ENCODE results near the gene CRYBG2. TPM values are rescaled to one million over a fixed set of nuclear protein-coding genes. Genes with fewer than 3 reads are reported as not detected.
A peak's percentile ranks its signal among the peaks of the same experiment; 100 is the strongest.

CRYBG2 gene
- total RNA-seq, 3 donors from 2014 or later (not counting 1 experiment from before 2014, with no cell fraction given): 2.5 to 5.8 (median 3.2) TPM

DNA sequence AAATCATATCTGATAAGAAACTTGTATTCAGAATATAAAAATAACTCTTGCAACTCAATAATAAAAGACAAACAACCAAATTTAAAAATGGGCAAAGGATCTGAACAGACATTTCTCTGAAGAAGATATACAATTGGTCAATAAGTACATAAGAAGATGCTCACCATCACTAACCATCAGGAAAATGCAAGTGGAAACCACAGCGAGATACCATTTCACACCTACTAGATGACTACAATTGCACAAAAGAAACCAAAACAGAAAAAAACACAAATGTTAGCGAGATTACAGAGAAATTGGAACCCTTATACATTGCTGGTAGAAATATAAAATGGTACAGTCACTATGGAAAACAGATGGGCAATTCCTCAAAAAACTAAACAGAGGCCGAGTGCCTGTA, 30.1 kb upstream of the CRYBG2 start:
- Histone ChIP-seq H3K4me3 (ENCODE audit: low read length) (no peak overlapping the region), H3K9me3 (ENCODE audit: control insufficient read depth, insufficient read depth, low read length) (peaks cover 4% of the 10 kb centered on the region), H3K27me3 (ENCODE audit: control insufficient read depth, insufficient read depth, low read length) (peaks cover 6% of the 10 kb centered on the region), H3K27ac (ENCODE audit: low read length) (no peak overlapping the region), H3K4me1 (ENCODE audit: control insufficient read depth, insufficient read depth, low read length) (peaks cover 46% of the 10 kb centered on the region), H3K36me3 (ENCODE audit: control insufficient read depth, insufficient read depth, low read length) (no peaks in the 10 kb centered on the region)
- intact Hi-C loops (cut with micrococcal nuclease): no loop called here
- TF ChIP-seq, protein P1, sequence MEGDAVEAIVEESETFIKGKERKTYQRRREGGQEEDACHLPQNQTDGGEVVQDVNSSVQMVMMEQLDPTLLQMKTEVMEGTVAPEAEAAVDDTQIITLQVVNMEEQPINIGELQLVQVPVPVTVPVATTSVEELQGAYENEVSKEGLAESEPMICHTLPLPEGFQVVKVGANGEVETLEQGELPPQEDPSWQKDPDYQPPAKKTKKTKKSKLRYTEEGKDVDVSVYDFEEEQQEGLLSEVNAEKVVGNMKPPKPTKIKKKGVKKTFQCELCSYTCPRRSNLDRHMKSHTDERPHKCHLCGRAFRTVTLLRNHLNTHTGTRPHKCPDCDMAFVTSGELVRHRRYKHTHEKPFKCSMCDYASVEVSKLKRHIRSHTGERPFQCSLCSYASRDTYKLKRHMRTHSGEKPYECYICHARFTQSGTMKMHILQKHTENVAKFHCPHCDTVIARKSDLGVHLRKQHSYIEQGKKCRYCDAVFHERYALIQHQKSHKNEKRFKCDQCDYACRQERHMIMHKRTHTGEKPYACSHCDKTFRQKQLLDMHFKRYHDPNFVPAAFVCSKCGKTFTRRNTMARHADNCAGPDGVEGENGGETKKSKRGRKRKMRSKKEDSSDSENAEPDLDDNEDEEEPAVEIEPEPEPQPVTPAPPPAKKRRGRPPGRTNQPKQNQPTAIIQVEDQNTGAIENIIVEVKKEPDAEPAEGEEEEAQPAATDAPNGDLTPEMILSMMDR (IDR thresholded peaks at IDR 0.05): no peak
- H3K9me3 Mint-ChIP-seq: no peaks in the 10 kb centered on the region
- 36% methylated on average over 3 of the region's 3 CpGs for WGBS (ENCODE audit: insufficient coverage)
- ATAC-seq: peak; percentile 61 to 85 (median 71)
- peak overlapping the region; percentile 56 for H3K4me3 Mint-ChIP-seq
- DNase-seq: peak in 1 of 2 donors; percentile 52
- peaks cover 33 to 45% of the 10 kb centered on the region in 2 donors for H3K4me1 Mint-ChIP-seq
- peak overlapping the region in 1 of 2 donors; percentile 33 for H3K27ac Mint-ChIP-seq
- no peaks in the 10 kb centered on the region for H3K36me3 Mint-ChIP-seq
- H3K27me3 Mint-ChIP-seq (ENCODE audit: low read depth in 2 of 2): peaks cover 30 to 31% of the 10 kb centered on the region in 2 donors

DNA sequence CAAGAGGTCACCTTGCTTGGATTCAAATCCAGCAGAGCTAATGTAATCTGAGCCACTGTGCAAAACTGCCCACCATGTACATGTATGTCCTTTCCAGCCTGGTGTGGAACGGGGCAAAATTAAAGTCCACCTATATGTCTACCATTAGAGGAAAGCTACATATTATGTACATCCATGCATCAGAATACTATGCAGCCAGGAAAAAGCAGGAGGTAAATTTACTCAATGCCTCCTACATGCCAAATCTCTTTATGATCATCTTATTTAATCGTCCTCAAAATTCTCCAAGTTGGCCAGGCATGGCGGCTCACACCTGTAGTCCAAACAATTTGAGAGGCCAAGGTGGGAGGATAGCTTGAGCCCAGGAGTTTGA, 24.9 kb upstream of the CRYBG2 start:
- Histone ChIP-seq H3K9me3 (ENCODE audit: control insufficient read depth, insufficient read depth, low read length) (peaks cover 4% of the 10 kb centered on the region), H3K4me3 (ENCODE audit: low read length) (no peak overlapping the region), H3K36me3 (ENCODE audit: control insufficient read depth, insufficient read depth, low read length) (no peaks in the 10 kb centered on the region), H3K27me3 (ENCODE audit: control insufficient read depth, insufficient read depth, low read length) (no peaks in the 10 kb centered on the region), H3K4me1 (ENCODE audit: control insufficient read depth, insufficient read depth, low read length) (peaks cover 64% of the 10 kb centered on the region), H3K27ac (ENCODE audit: low read length) (peak overlapping the region; percentile 15)
- DNase-seq (no peak), ATAC-seq (no peak)
- Mint-ChIP-seq H3K27me3 (ENCODE audit: low read depth in 2 of 2) (peaks cover 6% of the 10 kb centered on the region in 2 donors), H3K36me3 (no peaks in the 10 kb centered on the region), H3K9me3 (peaks cover 0 to 3% of the 10 kb centered on the region in 2 donors), H3K27ac (peak overlapping the region; percentile 82 to 93), H3K4me3 (peak overlapping the region; percentile 92), H3K4me1 (peaks cover 57 to 63% of the 10 kb centered on the region in 2 donors)
- intact Hi-C loops (cut with micrococcal nuclease): loop anchor here (1.0 to 10.0 kb wide), 6 partner anchors 9 to 406 kb away; partner anchors contain the start of genes CD52 and PIGV
- WGBS (ENCODE audit: insufficient coverage): 86% methylated on average over 3 of the region's 3 CpGs
- TF ChIP-seq, protein P1 (IDR thresholded peaks at IDR 0.05): no peak

GRCh38 chr1:26378088-26378878, 24.4 kb upstream of the CRYBG2 start:
- H3K27ac ChIP-seq (ENCODE audit: low read length): peak overlapping the region; percentile 69
- peaks cover 62 to 68% of the 10 kb centered on the region in 2 donors for H3K4me1 Mint-ChIP-seq
- intact Hi-C loops (cut with micrococcal nuclease): loop anchor here (1.0 to 10.0 kb wide), 6 partner anchors 8 to 407 kb away; partner anchors contain the start of genes CD52 and PIGV
- no peaks in the 10 kb centered on the region for H3K36me3 Mint-ChIP-seq
- peaks cover 0 to 3% of the 10 kb centered on the region in 2 donors for H3K9me3 Mint-ChIP-seq
- H3K27me3 Mint-ChIP-seq (ENCODE audit: low read depth in 2 of 2): peaks cover 6% of the 10 kb centered on the region in 2 donors
- H3K4me1 ChIP-seq (ENCODE audit: control insufficient read depth, insufficient read depth, low read length): peaks cover 64% of the 10 kb centered on the region
- peak; percentile 89 to 97 (median 93) for ATAC-seq
- no peaks in the 10 kb centered on the region for H3K9me3 ChIP-seq (ENCODE audit: control insufficient read depth, insufficient read depth, low read length)
- no peaks in the 10 kb centered on the region for H3K27me3 ChIP-seq (ENCODE audit: control insufficient read depth, insufficient read depth, low read length)
- TF ChIP-seq, protein P1 (IDR thresholded peaks at IDR 0.05): no peak
- H3K4me3 Mint-ChIP-seq: peak overlapping the region; percentile 92
- H3K4me3 ChIP-seq (ENCODE audit: low read length): peak overlapping the region; percentile 0
- 3% methylated on average over 5 of the region's 5 CpGs for WGBS (ENCODE audit: insufficient coverage)
- DNase-seq: peak; percentile 85 to 93
- H3K36me3 ChIP-seq (ENCODE audit: control insufficient read depth, insufficient read depth, low read length): no peaks in the 10 kb centered on the region
- peak overlapping the region; percentile 82 to 93 for H3K27ac Mint-ChIP-seq

All from natural killer cell (primary cell).